HepG2 (cell line): ENCODE measurements around the gene HEY2. TPM values are rescaled to one million over a fixed set of nuclear protein-coding genes. Genes with fewer than 3 reads are reported as not detected.
A peak's percentile ranks its signal among the peaks of the same experiment; 100 is the strongest.

Experiments
- ATAC-seq: fragments of 200-7000 bp; cut with Tn5 transposase; 3 replicates; pipeline ENCODE4 v1.9.1; 2020; ENCODE audit warnings: mild to moderate bottlenecking, moderate library complexity
- BruUV-seq: library from RNA; stranded (reverse); fragments of 400-500 nt; replicated peaks from 2 replicates; lab custom pipeline; 2021; lab: Mats Ljungman, UMichigan
- CTCF ChIA-PET: fragments of 300-600 bp; formaldehyde crosslinking; extraction: SDS; loops from one replicate; lab custom pipeline; 2021; ENCODE audit warnings: low total read pairs, inconsistent platforms, low intra/inter-chr PET ratio; lab: Yijun Ruan, JAX
- POLR2A ChIA-PET: fragments of 350-600 bp; sonication (Branson Sonifier 250); formaldehyde crosslinking; loops from one replicate; lab custom pipeline; 2020; ENCODE audit warnings: antibody characterized with exemption, inconsistent platforms; lab: Yijun Ruan, JAX
- DNase-seq: peaks from one replicate; pipeline ENCODE4 v3.0.0-alpha.2; 2015; ENCODE audit warnings: low spot score
- FAIRE-seq: peaks from 3 replicates; lab custom pipeline; 2011; peaks lifted over from hg19 to GRCh38; lab: Jason Lieb, UNC
- H2AFZ ChIP-seq: one replicate; pipeline ENCODE4 v1.6.1; 2011; ENCODE audit warnings: low read length, inconsistent platforms
- H3K27ac ChIP-seq: fragments of 300-600 bp; 3 replicates; pipeline ENCODE4 v1.8.0; 2011; ENCODE audit warnings: mixed run types, mild to moderate bottlenecking, mixed read lengths, low read length, inconsistent platforms; ENCODE audit not compliant: insufficient read depth; ENCODE audit errors: extremely low read length
- H3K27me3 ChIP-seq, 2 experiments: fragments of 200-600 bp in 1 of 2; 2 replicates in 1 of 2; 3 replicates in 1 of 2; pipeline versions ENCODE4 v1.6.0 to v1.8.0; 2011; ENCODE audit warnings: low read length in 2 of 2, mild to moderate bottlenecking in 2 of 2, moderate library complexity in 2 of 2, inconsistent platforms in 1 of 2; ENCODE audit not compliant: insufficient read depth in 2 of 2, control insufficient read depth in 1 of 2
- H3K36me3 ChIP-seq, 2 experiments: fragments of 200-600 bp in 1 of 2; replicated peaks in 1 of 2; 2 replicates in 1 of 2; 3 replicates in 1 of 2; pipeline versions ENCODE4 v1.5.1 to v1.8.0; 2011; ENCODE audit warnings: low read length in 2 of 2, inconsistent platforms in 1 of 2; ENCODE audit not compliant: insufficient read depth in 2 of 2, control insufficient read depth in 1 of 2
- H3K4me1 ChIP-seq: 2 replicates; pipeline ENCODE4 v1.5.1; 2012; ENCODE audit warnings: low read length, inconsistent platforms; ENCODE audit not compliant: insufficient read depth
- H3K4me2 ChIP-seq: 2 replicates; pipeline ENCODE4 v1.6.0; 2011; ENCODE audit warnings: low read depth, low read length, inconsistent platforms
- H3K4me3 ChIP-seq, 3 experiments: fragments of 200-600 bp in 1 of 3; sonication (generic), shearing (Covaris generic) in 1 of 3; replicated peaks in 1 of 3; 2 replicates each; pipeline ENCODE4 v1.5.1; 2011 to 2016; ENCODE audit warnings: low read length in 3 of 3, inconsistent platforms in 2 of 3, low read depth in 2 of 3, mild to moderate bottlenecking in 2 of 3, control low read depth in 1 of 3, mixed read lengths in 1 of 3; ENCODE audit not compliant: insufficient read depth in 1 of 3
- H3K79me2 ChIP-seq: one replicate; pipeline ENCODE4 v1.6.1; 2011; ENCODE audit warnings: low read length, inconsistent platforms; ENCODE audit not compliant: insufficient read depth
- H3K9ac ChIP-seq: 2 replicates; pipeline ENCODE4 v1.6.0; 2011; ENCODE audit warnings: mild to moderate bottlenecking, low read depth, low read length, inconsistent platforms; ENCODE audit not compliant: insufficient read depth
- H3K9me3 ChIP-seq: 2 replicates; pipeline ENCODE4 v1.5.1; 2012; ENCODE audit warnings: mild to moderate bottlenecking, low read length
- H4K20me1 ChIP-seq: 2 replicates; pipeline ENCODE4 v1.6.0; 2011; ENCODE audit warnings: inconsistent platforms, mild to moderate bottlenecking, low read length, moderate library complexity; ENCODE audit not compliant: insufficient read depth
- ARID4A ChIP-seq: sonication (generic); formaldehyde crosslinking; IDR thresholded peaks from 2 replicates; pipeline ENCODE4 v1.5.0; 2020; ENCODE audit warnings: mild to moderate bottlenecking, missing genetic modification reagents, borderline replicate concordance
- BCL6 ChIP-seq: IDR thresholded peaks from 2 replicates; pipeline ENCODE4 v1.6.1; 2016; ENCODE audit warnings: missing genetic modification reagents, missing compliant biosample characterization
- ETV5 ChIP-seq: IDR thresholded peaks from 2 replicates; pipeline ENCODE4 v1.6.1; 2018; ENCODE audit warnings: missing biosample characterization, missing genetic modification reagents, inconsistent platforms, borderline replicate concordance
- FOXA3 ChIP-seq: IDR thresholded peaks from 2 replicates; pipeline ENCODE4 v1.6.1; 2016; ENCODE audit warnings: missing genetic modification reagents, missing compliant biosample characterization
- KLF13 ChIP-seq: sonication (generic); formaldehyde crosslinking; IDR thresholded peaks from 2 replicates; pipeline ENCODE4 v1.4.0; 2020; ENCODE audit warnings: mild to moderate bottlenecking, missing genetic modification reagents
- NCOA5 ChIP-seq: sonication (generic); formaldehyde crosslinking; IDR thresholded peaks from 2 replicates; pipeline ENCODE4 v1.4.0; 2020; ENCODE audit warnings: missing genetic modification reagents
- PAXIP1 ChIP-seq: sonication (generic); formaldehyde crosslinking; conservative IDR thresholded peaks from 2 replicates; pipeline ENCODE4 v1.4.0; 2020; ENCODE audit warnings: mild to moderate bottlenecking, missing genetic modification reagents, moderate library complexity
- SIN3A ChIP-seq: IDR thresholded peaks from 2 replicates; pipeline ENCODE4 v1.6.1; 2011; ENCODE audit warnings: low read depth, mild to moderate bottlenecking, control low read depth, low read length, borderline replicate concordance
- TRAFD1 ChIP-seq: sonication (generic); formaldehyde crosslinking; IDR thresholded peaks from 2 replicates; pipeline ENCODE4 v1.5.1; 2020; ENCODE audit warnings: missing genetic modification reagents, mild to moderate bottlenecking, borderline replicate concordance
- ZIK1 ChIP-seq: sonication (generic); formaldehyde crosslinking; IDR thresholded peaks from 2 replicates; pipeline ENCODE4 v1.5.0; 2020; ENCODE audit warnings: mild to moderate bottlenecking, low read depth, missing genetic modification reagents, borderline replicate concordance
- ZNF224 ChIP-seq: sonication (generic); formaldehyde crosslinking; IDR thresholded peaks from 2 replicates; pipeline ENCODE4 v1.5.0; 2020; ENCODE audit warnings: mild to moderate bottlenecking, missing genetic modification reagents
- ZNF451 ChIP-seq: sonication (generic); formaldehyde crosslinking; IDR thresholded peaks from 2 replicates; pipeline ENCODE4 v1.5.0; 2020; ENCODE audit warnings: mild to moderate bottlenecking, missing genetic modification reagents
- ZNF773 ChIP-seq: sonication (generic); formaldehyde crosslinking; IDR thresholded peaks from 2 replicates; pipeline ENCODE4 v1.4.0; 2020; ENCODE audit warnings: missing genetic modification reagents, borderline replicate concordance
- ZNF792 ChIP-seq: IDR thresholded peaks from 2 replicates; pipeline ENCODE4 v1.6.1; 2016
- WGBS: methylation state at CpG from one replicate; pipeline ENCODE4 v1.1.6; 2017; ENCODE audit warnings: low lambda C conversion rate; 5-methylcytosine and 5-hydroxymethylcytosine counted together
- in situ Hi-C: cut with HindIII; loops from 2 replicates; pipeline ENCODE4 v1.10.0; 2017; ENCODE audit warnings: low pct_unique_long_range_greater_than_20kb; ENCODE audit not compliant: extremely low pct_ligation_motif_present
- intact Hi-C: fragments of 100-400 bp; cut with micrococcal nuclease; formaldehyde crosslinking; loops from one replicate; pipeline ENCODE4 v1.10.0; 2022; ENCODE audit not compliant: unreplicated experiment
- polyA plus RNA-seq, 8 experiments: library from polyadenylated mRNA; depleted of rRNA in 3 of 8; stranded (reverse) in 7 of 8; unstranded in 1 of 8; fragments of >200 nt; fragmentation: Illumina TruSeq in 4 of 8; extraction: Trizol in 4 of 8; gene quantifications; 2 replicates each; pipeline versions ENCODE4 v1.2.1 to v1.2.3, GENCODE V29; 2011 to 2016; ENCODE audit warnings: low read depth in 4 of 8, missing spikeins in 1 of 8, mixed read lengths in 1 of 8; ENCODE audit not compliant: insufficient read depth in 1 of 8
- total RNA-seq, 5 experiments: library from RNA; depleted of rRNA; stranded (reverse); fragments of >200 nt; fragmentation: Illumina TruSeq; extraction: Trizol; gene quantifications; 2 replicates each; pipeline ENCODE4 v1.2.3, GENCODE V29; 2016; ENCODE audit warnings: low read depth in 1 of 5

Gene HEY2
- total and polyA plus RNA-seq, 2 of the 13 experiments (the other 11 are each of a cell fraction or from before 2014, with no cell fraction given): 0.04 TPM

- TF ChIP-seq TRAFD1 (CRISPR knock-in tag) (no peak), ZIK1 (CRISPR knock-in tag) (no peak), KLF13 (CRISPR knock-in tag) (no peak), SIN3A (no peak), BCL6 (CRISPR knock-in tag) (no peak), FOXA3 (CRISPR knock-in tag) (peak; percentile 63; the same call in 1 of the 2 replicates)
- TF ChIP-seq, all 625 proteins: peak for 3
Measured at GRCh38 chr6:125742464-125743120, 6.8 kb upstream of the HEY2 start (continued).

GRCh38 chr6:125743604-125744003, 5.8 kb upstream of the HEY2 start:
- H3K4me3 ChIP-seq: no peak overlapping the region
- no peak overlapping the region for H3K27ac ChIP-seq
- WGBS: 67% methylated on average over 2 of the region's 2 CpGs
- DNase-seq (no peak), ATAC-seq (no peak), FAIRE-seq (no peak)
- peaks cover 3 to 35% of the 10 kb centered on the region in 2 experiments; a peak in 4 of 5 replicates for H3K27me3 ChIP-seq
- BruUV-seq: no TSS peak
- no peak overlapping the region for H3K9ac ChIP-seq
- CTCF ChIA-PET: no interaction called here
- peaks cover 35% of the 10 kb centered on the region for H3K4me1 ChIP-seq
- H3K9me3 ChIP-seq: no peaks in the 10 kb centered on the region
- no peaks in the 10 kb centered on the region for H3K79me2 ChIP-seq
- H2AFZ ChIP-seq: no peak overlapping the region
- no peaks in the 10 kb centered on the region for H3K36me3 ChIP-seq
- H4K20me1 ChIP-seq: no peaks in the 10 kb centered on the region
- in situ Hi-C loops (loop anchor here (10.0 kb wide), 1 partner anchor 229 kb away; no protein-coding TSS in a partner anchor), intact Hi-C loops (no loop called here)
- H3K4me2 ChIP-seq: no peak overlapping the region
- POLR2A ChIA-PET: no interaction called here
- TF ChIP-seq ARID4A (CRISPR knock-in tag): no peak
- TF ChIP-seq ETV5 (CRISPR knock-in tag): no peak
- no peak for TF ChIP-seq ZNF224
- no peak for TF ChIP-seq ZNF773 (CRISPR knock-in tag)
- TF ChIP-seq PAXIP1 (CRISPR knock-in tag): no peak
- no peak for TF ChIP-seq ZNF792 (CRISPR knock-in tag)
- no peak for TF ChIP-seq ZNF451 (CRISPR knock-in tag)
- no peak for TF ChIP-seq NCOA5 (CRISPR knock-in tag)
